Ureter (tissue), 1 donor: ENCODE data around the gene TRIM33. TPM values are rescaled to one million over a fixed set of nuclear protein-coding genes. Genes with fewer than 3 reads are reported as not detected.
"Not testable (repeated sequence)": the region's sequence is repeated elsewhere in the genome, so short reads cannot be mapped to it uniquely, and the experiment has no call there.

Experiments
- DNase-seq: peaks from one replicate; pipeline ENCODE4 v3.0.0-alpha.2; 2020; ENCODE audit warnings: low spot score
- total RNA-seq: library from RNA; stranded (reverse); gene quantifications from one replicate; pipeline ENCODE4 v1.2.4, GENCODE V29; 2023
- donor health status: DM: yes; HTN: yes; CAD: no.

The TRIM33 gene
- total RNA-seq, 1 donor from 2014 or later: 78.5 TPM

DNA sequence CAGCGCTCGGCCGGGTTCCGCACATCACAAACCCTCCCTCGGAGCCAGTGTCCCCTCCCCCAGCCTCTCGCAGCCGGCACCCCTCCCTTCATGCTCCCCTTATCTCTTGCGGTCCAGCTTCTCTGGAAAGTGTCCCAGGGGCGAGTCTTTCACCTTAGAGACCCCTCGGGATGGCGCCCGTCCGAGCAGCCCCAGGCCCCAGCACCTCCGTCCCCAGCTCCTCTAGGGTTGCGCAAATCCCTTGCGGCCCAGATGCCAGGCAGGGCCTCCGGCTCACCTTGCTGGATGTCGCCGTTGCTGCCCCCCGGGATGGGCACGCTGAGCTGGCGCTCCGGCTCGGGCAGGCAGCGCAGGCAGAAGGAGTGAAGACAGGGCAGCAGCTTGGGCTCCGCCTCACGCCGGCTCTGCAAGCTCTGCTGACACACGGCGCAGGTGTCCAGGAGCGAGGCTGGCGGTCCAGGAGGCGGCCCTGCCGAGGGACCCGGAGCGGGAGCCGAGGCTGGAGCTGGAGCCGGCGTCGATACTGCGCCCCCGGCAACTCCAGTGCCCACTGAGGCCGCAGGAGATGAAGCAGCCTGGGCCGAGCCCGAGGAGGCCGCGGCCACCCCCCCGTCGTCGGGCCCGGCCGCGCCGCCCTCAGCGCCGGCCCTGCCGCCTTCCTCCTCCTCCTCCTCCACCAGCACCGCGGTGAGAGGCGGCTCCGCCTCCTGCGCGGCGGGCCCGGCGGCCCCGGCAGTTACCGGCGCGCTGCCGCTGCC, 550 bp downstream of the TRIM33 start:
- DNase-seq: peak; percentile 54

DNA sequence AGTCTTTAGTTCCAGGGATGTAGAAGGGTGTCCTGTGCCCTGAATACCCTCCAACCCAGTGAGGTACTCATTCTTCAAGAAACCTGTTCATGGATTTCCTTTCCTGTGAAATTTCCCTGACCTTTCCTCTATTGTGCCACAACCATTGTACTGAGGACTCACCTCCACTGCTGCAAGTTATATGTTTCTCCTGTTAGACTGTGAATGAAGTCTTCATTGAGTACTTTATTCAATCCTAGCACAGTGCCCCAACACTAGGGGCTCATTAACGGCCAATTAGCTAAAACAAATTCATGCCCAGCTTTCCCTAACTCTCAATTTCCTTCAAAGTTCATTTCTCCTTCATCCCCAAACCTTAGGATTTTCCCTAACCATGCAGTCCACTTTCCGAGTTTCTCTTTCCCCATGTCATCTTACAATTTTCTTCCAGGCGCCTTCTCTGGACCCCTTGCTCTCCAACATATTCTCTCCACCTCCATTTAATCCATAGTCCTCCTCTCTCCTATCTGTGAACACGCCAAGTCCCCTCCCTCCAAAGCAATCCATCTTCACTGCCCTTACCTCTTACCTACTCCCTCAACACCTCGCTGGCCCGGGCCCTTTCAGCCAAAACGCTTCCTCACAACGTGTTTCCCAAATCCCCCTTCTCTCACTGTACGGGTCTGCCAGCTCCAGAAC, 1.3 kb downstream of the TRIM33 start:
- DNase-seq: no peak

DNA sequence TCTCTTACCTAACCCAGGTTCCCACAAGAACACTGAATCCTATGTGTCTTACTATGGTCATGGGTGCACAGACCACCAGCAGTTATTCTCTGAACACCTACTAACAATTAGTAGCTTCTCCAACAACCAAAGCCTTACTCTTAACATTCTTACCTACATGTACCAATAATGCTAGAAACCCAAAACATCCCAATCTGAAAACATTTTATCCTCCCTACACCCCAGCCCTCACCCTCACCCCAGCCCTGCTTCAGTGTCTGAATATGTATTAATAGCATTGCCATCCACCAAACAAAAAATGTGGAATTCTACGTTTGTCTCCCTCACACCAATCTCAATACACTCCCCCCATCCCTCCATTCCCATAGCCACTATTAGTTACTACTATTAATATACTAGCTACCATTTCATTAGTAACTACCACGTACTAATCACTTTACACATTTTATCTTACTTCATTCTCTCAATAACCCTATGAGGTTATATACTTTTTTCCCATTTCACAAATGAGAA, 2.6 kb downstream of the TRIM33 start:
- no peak for DNase-seq

DNA sequence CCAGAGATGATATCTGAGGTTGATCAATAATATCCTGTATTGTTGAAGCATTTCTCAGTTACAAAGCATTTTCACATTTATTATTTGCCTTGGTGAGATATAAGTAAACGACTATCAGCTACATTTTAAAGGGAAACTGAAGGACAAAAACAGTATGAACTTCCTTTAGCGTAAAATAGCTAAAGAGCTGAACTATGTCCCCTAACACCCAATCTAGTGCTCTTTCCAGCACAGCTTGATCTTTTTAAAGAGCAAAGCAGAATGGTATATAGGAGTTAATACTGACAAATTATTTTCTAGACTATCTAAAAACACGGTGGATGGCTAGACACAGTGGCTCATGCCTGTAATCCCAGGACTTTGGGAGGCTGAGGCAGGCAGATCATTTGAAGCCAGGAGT, 3.5 kb downstream of the TRIM33 start:
- no peak for DNase-seq

DNA sequence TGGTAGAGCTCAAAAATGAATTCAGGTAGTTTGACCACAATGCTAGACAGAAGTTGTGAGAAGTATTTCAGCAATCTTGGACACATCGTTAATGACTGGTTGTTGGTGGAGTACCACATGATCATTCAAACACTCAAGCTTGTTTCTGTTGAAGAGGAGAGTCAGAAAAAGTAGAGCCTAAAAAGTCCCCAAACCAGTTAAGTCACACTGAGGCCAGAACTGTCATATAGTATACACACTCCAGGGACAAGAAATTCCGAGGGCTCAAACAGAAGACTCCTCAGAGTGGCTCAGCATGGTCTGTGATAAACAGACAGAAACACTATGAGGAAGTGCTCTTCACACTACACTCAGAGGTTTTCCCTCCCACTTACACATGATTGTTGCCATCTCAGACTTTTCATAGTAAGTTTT, 5.8 kb downstream of the TRIM33 start:
- DNase-seq: no peak

DNA sequence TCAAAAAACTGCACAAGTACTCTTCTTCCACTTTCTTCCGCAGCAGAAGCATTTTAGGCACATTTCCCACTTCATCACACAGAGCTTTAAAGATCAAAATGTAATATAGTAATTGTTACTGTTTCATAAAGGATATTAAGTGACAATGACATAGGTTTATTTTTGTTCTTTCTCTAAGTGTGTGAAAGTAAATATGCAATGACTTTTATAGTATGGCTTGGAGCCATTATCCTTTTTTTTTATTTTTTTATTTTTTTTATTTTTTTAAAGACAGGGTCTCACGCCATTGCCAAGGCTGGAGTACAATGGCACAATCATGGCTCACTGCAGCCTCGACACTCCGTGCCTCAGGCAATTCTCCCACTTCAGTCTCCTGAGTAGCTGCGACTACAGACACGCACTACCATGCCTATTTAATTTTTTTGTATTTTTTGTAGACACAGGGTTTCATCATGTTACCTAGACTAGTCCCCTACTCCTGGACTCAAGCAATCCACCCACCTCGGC, 7.0 kb downstream of the TRIM33 start:
- no peak for DNase-seq

DNA sequence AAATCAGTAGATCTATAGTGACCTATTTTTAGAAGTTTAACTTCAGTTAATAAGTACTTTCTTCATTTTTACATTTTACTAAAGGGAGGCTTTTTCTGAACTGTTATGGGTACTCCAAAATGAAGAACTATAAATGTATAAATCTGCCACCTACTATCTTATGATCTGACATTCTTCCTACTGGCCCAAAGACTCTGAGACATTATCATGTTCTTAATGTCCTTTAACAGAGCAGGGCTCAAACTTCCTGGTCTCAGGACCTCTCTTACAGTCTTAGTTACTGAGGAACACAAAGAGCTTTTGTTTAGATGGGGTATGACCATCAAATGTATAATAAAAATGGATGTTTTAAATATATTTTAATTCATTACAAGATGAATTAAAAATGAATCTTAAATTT, 8.9 kb downstream of the TRIM33 start:
- no peak for DNase-seq

DNA sequence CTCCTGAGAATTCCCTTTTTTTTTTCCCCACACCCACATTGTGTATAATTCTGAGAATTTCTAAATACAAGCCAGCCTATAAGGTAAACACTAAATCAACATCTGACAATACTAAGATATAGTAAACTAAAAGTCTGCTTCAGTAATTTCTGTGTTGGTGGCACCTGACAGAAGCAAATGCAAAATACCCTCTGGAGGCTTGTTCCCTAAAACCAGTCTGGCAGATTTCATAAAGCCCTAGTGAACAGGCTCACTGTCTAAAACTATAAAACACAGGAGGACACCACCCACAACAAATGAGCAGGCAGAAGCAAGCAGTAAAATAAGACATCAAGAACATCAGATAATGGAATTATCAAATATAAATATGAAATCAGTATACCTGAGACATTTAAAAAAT, 11.5 kb downstream of the TRIM33 start:
- DNase-seq: no peak

DNA sequence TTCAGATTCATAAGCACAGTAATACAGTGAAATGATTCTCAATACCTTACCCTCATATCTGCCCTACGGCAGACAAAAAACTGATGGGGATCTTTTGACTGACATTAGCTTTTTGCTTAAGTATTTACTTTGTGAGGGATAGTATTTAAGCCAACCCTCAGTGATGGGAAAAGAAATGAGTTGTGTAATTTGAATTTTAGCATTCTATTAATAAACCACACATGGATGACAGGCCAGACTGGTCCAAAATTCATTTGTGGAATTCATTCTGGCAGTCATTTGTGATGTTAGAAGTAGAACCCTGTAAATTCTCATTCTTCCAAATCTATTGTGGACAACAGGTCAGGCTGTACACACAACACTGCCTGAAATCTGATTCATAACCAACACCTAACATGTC, 14.9 kb downstream of the TRIM33 start:
- no peak for DNase-seq

DNA sequence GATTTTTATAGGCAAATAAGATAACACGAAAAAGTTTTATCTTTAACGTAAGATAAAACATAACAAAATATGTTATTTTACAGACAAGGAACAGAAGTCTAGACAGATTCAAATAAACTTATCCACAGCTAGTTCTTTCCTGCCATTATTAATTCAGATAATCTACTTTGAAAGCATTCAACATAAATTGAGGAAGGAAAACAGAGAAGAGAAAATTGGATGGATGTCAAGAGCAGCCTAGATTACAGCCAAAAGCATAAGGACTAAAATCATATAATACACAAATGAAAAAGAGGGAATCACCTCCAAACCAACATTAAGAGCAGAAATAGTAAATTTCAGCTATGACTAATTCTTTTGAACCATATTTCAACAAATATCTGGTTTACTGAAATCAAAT, 15.5 kb downstream of the TRIM33 start:
- DNase-seq: no peak

DNA sequence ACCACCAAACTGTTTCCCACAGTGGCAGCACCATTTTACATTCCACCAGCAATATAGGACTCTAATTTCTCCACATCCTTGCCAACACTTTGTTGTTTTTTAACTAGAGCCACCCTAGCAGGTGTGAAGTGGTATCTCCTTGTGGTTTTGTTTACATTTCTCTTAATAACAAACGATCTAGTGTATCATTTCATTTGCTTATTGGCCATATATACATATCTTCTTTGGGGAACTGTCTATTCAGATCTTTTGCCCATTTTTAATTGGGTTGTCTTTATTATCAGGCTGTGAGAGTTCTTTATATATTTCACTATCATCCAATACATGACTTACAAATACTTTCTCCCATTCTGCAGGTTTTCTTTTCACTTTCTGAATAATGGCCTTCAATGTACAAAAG, 18.0 kb downstream of the TRIM33 start:
- no peak for DNase-seq

DNA sequence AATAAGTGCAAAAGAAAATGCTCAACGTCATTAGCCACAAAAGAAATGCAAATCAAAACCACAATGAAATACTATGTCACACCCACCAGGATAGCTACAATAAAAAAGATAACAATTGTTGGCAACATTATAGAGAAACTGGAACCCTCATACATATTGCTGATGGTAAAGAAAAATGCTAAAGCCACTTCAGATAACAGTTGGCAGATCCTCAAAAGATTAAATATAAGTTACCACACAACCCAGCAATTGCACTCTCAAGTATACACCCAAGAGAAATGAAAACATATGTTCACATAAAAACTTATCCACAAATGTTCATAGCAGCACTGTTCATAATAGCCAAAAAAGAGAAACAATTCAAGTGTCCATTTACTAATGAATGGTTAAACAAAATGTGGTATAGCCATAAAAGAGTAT, 20.7 kb downstream of the TRIM33 start:
- DNase-seq: no peak

DNA sequence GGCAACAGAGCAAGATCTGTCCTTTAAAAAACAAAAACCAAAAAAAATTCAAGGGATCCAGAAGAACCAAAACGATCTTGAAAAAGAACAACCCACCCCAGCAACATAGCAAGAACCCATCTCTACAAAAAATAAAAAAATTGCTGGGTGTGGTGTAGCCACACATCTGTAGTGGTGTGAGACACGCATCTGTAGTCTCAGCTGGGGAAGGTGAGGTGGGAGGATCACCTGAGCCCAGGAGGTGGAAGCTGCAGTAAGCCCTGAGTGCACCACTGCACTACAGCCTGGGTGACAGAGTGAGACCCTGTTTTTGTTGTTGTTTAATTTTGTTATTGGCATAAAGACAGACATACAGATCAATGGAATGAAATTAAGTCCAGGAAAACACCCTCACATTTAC, 22.3 kb downstream of the TRIM33 start:
- no peak for DNase-seq

DNA sequence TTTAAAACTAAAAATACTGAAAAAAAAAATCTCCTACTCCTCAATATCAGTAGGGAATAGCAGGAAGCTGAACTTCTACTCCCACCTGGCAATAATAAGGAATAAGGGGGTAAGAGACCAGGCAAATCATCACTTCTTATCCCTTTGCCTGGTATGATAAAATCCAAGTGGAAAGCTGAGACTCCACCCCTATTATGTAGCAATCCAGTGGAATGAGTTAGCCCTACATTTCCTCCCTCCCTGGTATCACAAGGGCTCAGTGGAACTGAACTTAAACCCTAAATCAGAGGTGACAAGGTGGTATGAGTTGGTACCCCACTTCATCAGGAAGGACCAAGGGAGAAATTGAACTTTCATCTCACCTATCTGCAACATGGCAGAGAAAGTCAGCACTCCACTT, 25.7 kb downstream of the TRIM33 start:
- DNase-seq: no peak

DNA sequence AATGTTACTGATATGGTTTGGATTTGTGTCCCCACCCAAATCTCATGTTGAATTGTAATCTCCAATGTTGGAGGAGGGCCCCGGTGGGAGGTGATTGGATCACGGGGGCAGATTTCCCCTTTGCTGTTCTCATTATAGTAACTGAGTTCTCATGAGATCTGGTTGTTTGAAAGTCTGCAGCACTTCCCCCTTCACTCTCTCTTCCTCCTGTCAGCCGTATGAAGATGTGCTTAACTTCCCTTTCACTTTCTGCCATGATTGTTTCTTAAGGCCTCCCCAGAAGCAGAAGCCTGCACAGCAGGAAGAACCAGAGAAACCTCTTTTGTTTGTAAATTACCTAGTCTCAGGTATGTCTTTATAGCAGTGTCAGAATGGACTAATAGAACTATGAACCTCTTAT, 28.4 kb downstream of the TRIM33 start:
- DNase-seq: no peak

DNA sequence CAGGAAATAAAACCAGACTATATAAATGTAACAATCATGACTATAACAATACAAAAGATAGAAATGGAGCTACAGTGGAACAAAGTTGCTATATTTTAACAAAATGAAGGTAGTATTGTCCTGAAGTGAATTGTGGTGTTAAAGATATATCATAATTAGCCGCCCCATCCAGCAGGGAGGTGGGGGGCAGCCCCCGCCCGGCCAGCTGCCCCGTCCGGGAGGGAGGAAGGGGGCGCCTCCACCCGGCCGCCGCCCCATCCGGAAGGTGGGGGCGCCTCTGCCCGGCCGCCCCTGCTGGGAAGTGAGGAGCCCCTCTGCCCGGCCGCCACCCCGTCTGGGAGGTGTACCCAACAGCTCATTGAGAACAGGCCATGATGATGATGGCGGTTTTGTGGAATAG, 31.4 kb downstream of the TRIM33 start:
- not testable (repeated sequence) for DNase-seq

DNA sequence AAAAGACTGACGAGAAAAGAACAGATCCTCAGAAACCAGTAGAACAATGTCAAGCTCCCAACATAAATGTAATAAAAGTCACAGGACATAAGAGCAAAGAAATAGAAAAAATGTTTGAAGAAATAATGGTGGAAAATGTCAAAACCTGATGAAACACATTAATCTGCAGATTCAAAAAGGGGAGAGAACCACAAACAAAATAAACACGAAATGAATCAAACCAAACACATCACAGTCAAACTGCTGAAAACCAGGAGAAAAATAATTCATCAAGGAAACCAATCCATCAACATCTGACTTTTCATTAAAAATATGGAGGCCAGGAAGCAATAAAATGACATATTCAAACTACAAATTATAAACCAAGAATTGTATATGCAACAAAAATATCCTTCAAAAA, 31.9 kb downstream of the TRIM33 start:
- DNase-seq: no peak

DNA sequence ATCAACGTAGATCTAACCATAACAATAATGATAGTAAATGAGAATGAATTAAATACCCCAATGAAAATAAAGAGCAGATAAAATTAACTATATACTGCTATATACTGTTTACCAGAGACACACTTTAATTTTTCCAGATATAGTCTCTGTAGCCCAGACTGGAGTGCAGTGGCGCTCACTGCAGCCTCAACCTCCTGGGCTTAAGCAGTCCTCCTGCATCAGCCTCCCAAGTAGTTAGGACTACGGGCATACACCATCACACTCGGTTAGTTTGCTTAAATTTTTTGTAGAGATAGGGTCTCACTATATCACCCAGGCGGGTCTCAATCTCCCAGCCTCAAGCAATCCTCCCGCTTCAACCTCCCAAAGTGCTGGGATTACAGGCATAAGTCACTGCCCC, 37.2 kb downstream of the TRIM33 start:
- DNase-seq: no peak

DNA sequence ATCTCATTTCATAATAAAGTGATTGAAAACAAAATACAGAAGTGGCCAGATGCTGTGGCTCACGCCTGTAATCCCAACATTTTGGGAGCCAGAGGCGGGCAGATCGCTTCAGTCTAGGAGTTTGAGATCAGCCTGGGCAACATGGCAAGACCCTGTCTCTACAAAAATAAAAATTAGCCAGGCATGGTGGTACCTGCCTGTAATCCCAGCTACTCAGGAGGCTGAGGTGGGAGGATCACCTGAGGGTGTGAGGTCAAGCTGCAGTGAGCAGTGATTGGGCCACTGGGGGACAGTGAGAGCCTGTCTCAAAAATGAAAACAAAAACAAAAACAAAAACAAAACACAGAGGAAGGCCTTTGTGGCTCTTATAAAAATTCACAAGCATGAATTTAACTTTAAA, 38.6 kb downstream of the TRIM33 start:
- DNase-seq: no peak

DNA sequence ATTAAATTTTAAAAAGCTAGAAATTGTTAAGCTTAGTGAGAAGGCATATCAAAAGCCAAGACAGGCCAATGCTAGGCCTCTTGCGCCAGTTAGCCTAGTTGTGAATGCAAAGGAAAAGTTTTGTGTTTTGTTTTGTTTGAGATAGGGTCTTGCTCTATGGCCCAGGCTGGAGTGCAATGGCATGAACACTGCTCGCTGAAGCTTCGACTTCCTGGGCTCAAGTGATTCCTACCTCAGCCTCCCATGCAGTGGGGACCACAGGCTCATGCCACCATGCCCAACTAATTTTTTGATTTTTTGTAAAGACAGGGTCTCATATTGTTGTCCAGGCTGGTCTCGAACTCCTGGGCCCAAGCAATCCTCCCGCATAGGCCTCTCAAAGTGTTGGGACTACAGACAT, 40.3 kb downstream of the TRIM33 start:
- no peak for DNase-seq

DNA sequence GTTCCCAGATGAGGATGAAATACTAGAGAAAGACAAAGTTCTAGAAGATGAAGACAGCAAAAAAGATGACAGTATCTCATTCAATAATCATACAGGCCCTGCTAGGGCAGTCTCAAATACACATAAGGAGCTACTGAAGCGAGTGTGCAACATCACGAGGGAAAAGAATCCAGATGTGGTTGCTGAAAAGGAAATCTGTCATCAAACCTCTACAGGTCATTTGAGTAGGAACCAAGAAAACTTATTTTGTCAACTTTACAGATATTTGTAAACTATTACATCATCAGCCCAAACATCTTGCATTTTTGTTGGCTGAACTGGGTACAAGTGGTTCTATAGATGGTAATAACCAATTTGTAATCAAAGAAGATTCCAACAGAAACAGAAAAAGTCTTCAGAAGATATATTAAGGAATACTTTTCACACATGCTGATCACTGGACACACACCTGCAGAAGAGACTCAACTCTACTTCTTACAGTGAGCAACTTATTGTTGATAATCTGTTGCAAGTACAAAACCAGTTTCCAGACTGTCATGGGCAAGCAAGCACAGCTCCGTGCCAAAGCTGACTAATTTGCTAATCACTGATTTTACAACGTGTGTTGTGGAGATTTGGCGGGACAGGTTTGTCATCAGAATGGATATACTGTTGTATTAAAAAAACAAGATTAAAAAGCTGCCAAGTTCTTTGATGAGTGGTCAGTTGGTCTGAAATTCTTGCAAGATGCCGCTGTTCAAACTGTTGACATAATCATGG, 42.1 kb downstream of the TRIM33 start:
- DNase-seq: no peak

DNA sequence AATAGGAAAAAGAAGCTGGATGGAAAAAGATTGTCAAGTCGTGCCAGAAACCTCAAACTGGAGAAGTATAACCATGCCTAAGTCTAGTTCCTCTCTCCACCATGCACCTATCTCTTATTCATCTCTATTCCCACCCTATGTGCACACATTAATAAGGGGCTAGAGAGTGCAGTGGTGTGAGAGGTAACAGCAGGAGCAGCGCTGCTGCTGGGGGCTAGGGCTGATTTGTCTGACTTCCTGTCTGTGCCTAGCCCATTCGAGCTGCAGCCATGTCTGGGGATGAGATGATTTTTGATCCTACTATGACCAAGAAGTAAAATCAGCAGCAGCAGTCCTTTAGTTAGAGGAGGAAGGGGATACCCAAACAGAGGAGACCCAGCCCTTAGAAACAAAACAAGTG, 43.0 kb downstream of the TRIM33 start:
- no peak for DNase-seq

DNA sequence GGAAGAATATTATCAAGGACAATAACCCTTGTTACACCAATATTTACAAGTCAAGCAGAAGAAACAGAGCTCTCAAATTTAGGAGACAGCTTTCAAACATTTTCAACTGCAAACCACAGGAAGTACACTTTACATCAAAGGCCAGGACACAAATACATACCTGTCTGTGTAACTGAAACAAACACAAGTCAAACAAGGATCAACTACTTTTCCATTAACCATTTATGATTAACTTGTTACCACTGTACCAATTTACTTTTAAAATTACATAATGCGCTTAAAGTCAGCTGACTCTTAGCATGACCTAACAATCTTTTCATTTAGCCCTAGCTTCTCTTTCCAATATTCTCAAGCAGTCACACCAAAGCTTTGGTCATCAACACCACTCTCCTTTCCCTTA, 43.5 kb downstream of the TRIM33 start:
- no peak for DNase-seq
